ENCODE measurements around the gene POMT2.
"Not testable (repeated sequence)": the region's sequence is repeated elsewhere in the genome, so short reads cannot be mapped to it uniquely, and the experiment has no call there.

The POMT2 gene

GRCh38 chr14:77323571-77323970, 2.9 kb upstream of the POMT2 start:
- DNase-seq, result no peak

DNA sequence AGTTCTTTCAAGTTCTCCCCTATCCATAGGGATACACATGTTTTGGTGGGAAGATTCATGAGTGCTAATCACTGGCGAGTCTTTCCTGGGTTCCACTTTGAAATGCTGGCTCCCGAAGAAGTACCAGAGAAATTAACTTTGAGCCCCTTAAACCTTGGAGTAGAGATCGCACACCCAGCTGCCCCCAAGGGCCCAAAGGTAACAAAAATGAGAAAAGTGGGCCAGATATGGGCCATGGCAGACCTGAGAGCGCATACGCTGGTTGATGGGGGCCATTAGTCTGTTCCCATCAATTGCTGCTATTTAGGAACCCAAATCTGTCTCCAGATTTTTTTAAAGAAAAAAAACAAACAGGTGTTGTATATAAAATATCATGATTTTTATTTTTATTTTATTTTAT, 2.3 kb upstream of the POMT2 start:
- DNase-seq, result no peak

DNA sequence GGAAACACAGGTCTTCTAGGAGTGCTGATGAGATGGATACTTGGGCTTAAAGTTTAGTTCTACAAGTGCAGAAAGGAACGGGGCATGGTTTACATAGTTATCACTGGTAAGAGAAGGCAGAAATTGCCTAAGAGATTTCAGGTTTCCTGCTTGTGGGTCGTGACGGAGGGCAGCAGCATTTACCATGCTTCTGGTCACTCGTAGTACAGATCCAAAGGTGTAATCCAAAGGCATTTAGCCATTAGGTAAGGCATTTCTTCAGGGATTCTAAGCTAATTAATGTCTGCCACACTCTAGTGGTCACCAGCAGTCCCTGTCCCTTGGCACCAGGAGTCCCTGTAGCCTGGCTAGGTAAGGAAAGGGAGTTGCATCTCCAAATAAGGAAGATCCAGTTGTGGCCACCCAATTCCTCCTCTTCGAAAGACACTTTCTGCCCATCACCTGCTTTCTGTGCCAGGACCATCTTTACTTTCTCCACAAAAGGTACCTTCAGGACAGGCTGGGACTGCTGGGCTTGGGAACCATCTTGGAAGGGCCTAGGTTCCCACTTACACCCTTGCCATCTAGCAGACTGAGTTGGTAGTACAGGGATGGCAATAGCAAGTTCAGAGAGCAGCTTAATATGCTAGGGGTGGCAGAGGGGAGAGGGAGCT, 1.7 kb upstream of the POMT2 start:
- no peak for DNase-seq

DNA sequence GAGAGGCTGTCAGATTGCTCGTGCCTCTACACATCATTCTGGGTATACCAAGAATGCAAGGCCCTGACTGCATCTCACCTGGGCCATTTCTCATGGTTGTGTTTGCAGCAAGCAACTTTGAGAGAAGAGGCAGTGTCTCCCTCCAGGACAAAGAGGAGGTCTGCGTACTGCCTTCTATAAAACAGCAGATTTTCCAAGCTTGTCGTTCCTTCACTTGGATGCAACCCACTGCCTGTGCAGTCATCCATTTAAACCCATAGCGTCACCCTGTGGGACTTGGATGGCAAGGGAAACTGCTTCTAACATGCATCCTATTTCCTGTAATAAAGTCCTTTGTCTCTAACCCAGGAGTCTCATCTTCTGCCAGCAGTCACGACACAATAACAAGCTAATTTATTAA, 1.3 kb downstream of the POMT2 start:
- no peak for DNase-seq

GRCh38 chr14:77318756-77319155, 1.9 kb downstream of the POMT2 start:
- not testable (repeated sequence) for DNase-seq

GRCh38 chr14:77318006-77318553, 2.6 kb downstream of the POMT2 start:
- no peak for DNase-seq

- DNase-seq, result no peak
These were observed 3.8 kb downstream of the POMT2 start for GRCh38 chr14:77316872-77317301.

DNA sequence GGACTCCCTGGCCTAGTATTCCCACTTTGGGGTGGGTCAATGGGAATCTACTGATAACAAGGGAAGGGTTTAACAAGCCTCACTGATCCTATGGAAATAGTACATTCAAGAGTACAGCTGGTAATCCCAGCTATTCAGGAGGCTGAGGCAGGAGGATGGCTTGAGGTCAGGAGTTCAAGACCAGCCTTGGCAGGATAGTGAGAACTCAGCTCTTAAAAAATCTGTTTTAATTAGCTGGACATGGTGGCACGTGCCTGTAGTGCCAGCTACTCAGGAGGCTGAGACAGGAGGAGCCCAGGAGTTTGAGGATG, 4.5 kb downstream of the POMT2 start:
- no peak for DNase-seq

GRCh38 chr14:77314539-77315457, 5.9 kb downstream of the POMT2 start:
- no peak for DNase-seq

DNA sequence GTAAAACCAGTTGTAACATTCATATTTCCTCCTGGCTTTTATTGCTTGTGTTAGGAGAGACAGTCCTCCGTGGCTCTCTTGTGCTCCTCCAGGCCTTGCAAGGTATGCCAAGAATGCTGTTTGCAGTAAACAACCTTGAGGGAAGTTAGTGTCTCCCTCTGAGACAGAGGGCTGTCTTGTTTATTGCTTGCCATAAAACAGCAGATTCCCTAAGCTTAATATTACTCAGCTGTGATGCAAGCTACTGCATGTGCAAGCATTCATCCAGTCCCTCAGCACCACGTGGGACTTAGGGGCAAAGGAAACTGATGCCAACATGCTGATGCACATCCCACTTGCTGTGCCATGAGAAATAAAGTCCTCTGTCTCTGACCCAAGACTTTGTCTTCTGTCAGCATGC, 6.6 kb downstream of the POMT2 start:
- DNase-seq, result no peak

DNA sequence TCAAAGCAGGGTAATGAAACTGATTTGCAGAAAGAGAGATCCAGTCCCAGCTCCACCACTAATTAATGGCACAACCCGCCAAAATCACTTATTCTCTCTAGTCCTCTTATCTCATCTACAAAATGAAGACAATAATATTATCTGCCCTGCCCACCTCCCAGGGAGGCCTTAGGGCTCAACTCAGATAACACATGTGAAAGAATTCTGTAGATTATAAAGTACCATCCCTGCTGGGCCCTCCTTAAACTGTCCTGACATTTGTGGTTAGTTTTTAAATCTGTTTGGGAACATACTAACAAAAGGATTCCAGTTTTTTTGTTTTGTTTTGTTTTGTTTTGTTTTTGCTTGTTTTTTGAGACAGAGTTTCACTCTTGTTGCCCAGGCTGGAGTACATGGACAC, 7.3 kb downstream of the POMT2 start:
- no peak for DNase-seq

DNA sequence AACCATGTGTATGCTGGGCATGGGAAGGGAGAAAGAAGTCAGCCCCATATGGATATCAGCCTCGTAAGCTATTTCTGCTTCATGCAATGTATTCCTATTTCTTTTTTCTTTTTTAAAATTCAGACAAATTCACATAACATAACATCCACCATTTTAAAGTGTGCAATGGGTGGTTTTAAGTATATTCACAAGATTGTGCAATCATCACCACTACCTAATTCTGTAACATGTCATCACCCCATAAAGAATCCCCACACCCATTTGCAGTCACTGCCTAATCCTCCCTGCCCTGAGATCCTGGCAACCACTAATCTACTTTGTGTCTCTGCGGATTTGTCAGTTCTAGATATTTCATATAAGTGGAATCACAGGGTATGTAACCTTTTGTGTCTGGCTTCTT, 9.5 kb downstream of the POMT2 start:
- DNase-seq, result no peak

DNA sequence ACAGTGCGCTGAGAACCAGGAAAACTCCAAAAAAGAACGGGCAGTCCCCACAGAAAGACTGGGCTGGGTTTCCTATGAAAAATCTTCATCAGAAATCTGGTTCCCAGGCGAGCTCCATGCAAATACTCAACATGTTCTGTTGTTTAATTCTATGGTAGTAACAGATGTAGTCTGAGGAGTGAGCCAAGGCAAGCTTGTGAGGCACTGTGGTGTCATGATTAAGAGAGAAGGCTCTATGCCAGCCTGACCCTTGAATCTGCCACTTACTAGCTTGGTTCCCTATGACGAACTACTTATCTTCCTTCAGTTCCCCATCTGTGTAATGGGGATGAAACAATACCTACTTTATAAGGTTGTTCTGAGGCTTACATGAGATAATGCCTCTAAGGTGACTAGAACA, 10.7 kb downstream of the POMT2 start:
- no peak for DNase-seq

- DNase-seq, result no peak
These were observed 11.6 kb downstream of the POMT2 start for GRCh38 chr14:77309131-77309530.

DNA sequence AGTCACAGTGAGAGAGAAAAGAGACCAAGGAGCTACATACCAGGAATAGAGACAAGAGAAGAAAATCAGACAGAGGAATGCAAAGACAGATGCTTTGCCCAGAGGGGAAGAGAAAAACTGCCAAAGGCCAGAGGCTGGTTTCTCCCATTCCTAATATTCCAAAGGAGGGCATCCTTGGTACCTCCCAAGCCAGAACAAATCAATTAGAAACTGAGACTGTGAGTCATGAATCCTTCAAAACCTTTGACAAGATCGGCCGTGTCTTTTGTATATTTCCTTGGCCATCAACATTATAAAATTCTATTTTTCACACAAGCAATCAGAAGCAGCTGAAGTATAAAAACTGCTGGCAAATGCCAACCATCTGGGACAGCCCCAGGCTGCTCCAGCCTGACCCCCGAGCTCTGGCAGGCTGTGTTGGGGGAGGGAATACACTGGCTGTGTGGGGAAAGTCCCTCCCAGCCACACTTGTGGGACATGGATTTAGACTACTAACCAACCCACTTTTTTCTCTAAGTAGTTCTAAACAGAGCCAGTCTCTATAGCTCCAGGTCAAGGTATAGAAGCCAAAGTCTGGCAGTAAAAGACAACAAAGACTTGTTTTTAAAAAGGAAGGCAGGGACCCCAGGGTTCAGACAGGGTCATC, 13.7 kb downstream of the POMT2 start:
- no peak for DNase-seq

GRCh38 chr14:77306416-77306815, 14.3 kb downstream of the POMT2 start:
- no peak for DNase-seq

- DNase-seq, result no peak
These were observed 15.0 kb downstream of the POMT2 start for GRCh38 chr14:77305696-77306095.

DNA sequence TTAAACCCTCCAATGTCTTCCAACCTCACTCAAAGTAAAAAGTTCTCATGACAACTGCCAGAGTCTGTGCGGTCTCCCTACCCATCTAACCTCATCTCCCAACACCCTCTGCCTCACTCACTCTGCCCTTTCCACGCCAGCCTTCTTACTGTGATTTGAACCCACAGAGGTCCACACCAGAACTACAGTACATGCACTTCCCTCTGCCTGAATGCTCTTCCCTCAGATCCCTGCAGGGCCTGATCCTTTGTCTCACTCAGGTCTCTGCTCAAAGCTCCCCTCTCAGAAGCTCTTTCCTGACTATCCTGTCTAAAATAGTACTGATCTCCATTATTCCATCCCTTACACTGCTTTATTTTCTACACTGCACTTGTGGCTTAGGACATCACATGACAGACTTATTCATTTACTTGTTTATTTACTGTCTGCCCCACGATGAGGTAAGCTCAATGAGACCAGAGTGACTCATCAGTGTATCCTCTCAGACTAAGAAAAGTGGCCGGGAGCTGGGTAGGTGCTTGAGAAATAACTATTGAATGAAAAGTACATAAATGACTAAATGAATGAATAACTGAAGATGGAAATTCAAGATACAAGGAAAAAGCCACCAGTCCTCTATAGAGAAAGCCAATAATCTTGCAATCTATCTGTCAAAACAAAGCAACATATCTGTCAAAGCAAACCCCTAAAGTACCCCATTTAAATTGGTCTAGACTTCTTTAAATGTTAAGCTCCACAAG, 17.1 kb downstream of the POMT2 start:
- no peak for DNase-seq

GRCh38 chr14:77302926-77303325, 17.8 kb downstream of the POMT2 start:
- DNase-seq, result no peak

GRCh38 chr14:77301103-77301502, 19.6 kb downstream of the POMT2 start:
- DNase-seq, result peak; percentile 8

DNA sequence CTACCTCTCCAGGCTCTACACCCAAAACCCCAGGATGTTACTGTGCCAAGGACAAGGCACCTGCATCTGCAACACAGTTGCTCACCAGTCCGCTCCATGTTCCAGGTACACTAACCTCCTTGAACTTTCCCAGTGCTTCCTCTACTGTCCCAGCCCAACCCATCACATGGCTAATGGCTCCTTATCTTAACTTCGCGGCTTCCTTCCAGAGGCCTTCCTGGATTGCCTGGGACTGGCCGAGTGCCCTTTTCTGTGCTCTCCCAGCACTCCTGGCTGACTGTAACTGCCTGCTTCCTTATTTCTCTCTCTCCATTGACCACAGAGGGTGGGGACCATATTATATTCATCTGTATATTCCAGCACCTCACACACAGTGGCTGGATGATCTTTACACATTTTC, 20.9 kb downstream of the POMT2 start:
- no peak for DNase-seq

- DNase-seq, result no peak
These were observed 23.8 kb downstream of the POMT2 start for GRCh38 chr14:77296906-77297305.

DNA sequence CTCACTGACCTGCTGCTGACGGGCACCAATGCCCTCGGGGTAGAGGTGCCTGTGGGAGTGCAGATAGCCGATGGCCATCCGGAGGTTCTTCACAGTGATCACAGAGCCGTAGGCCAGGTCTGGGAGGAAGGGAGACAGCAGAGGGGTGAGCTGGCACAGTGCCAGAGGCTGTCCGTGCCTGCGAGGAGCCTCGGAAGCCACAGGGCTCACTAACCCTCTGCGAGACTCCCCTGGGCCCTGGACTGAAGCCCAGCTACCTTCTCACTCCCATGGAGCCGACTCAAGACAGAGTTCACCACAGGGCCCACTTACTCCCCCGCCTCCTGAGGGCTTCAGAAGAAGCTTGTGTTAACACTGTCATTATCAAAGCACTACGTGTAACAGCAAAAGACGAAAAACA, 24.5 kb downstream of the POMT2 start:
- DNase-seq, result no peak

All from central memory CD4-positive, alpha-beta T cell (primary cell).